Stomach (tissue), 4 donors: Measurements from ENCODE around the gene ZNF133.

Experiments used
- CTCF ChIP-seq, 7 experiments: fragments of 450-650 bp in 4 of 7; fragments of 200-600 bp in 3 of 7; sonication (generic) in 3 of 7; IDR thresholded peaks; one replicate each; pipeline ENCODE4 v1.5.1; 2016 to 2019; ENCODE audit warnings: antibody characterized with exemption in 7 of 7, control low read depth in 2 of 7, mild to moderate bottlenecking in 1 of 7
- EP300 ChIP-seq: sonication (generic); formaldehyde crosslinking; IDR thresholded peaks from one replicate; pipeline ENCODE4 v1.6.1; 2017; ENCODE audit warnings: antibody characterized with exemption
- POLR2A ChIP-seq, 4 donors: fragments of 450-650 bp; IDR thresholded peaks; one replicate each; pipeline ENCODE4 v1.6.1; 2016; ENCODE audit warnings: antibody characterized with exemption in 4 of 4, control low read depth in 2 of 4, mild to moderate bottlenecking in 1 of 4, moderate library complexity in 1 of 4
- POLR2AphosphoS5 ChIP-seq, 3 donors: sonication (generic); formaldehyde crosslinking; IDR thresholded peaks; one replicate each; pipeline ENCODE4 v1.6.1; 2016; ENCODE audit warnings: antibody characterized with exemption in 3 of 3

GRCh38 chr20:18276821-18277220, 11.5 kb upstream of the ZNF133 start:
- TF ChIP-seq POLR2A (IDR thresholded peaks at IDR 0.05) (no peak), CTCF (IDR thresholded peaks at IDR 0.05) (peak in 5 of 7 experiments; percentile 41 to 67 (median 59)), POLR2AphosphoS5 (IDR thresholded peaks at IDR 0.05) (no peak), EP300 (no peak)
